Effector CD8-positive, alpha-beta T cell (primary cell): ENCODE measurements around the gene RAB38.

Experiments used
- DNase-seq: peaks from one replicate; lab custom pipeline; 2025; lab: John Stamatoyannopoulos, UW

Gene RAB38

GRCh38 chr11:88169881-88170280, 5.4 kb downstream of the RAB38 start:
- no peak for DNase-seq

- DNase-seq: no peak
Measured at GRCh38 chr11:88169471-88169870, 5.8 kb downstream of the RAB38 start.

GRCh38 chr11:88167853-88168252, 7.4 kb downstream of the RAB38 start:
- no peak for DNase-seq

- no peak for DNase-seq
Measured at GRCh38 chr11:88164806-88165585, 10.2 kb downstream of the RAB38 start.

- no peak for DNase-seq
Measured at GRCh38 chr11:88164320-88164719, 10.9 kb downstream of the RAB38 start.

DNA sequence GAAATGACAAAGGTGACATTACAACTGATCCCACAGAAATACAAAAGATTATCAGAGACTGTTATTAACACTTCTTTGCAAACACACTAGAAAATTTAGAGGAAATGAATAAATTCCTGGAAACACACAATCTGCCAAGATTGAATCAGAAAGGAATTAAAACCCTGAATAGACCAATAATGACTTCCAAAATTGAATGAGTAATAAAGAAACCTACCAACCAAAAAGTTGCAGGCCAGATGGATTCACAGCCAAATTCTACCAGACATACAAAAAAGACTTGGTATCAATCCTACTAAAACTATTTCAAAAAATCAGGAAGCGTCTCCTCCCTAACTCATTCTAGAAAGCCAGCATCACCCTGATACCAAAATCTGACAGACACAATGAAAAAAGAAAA, 17.2 kb downstream of the RAB38 start:
- no peak for DNase-seq

GRCh38 chr11:88157370-88157769, 17.9 kb downstream of the RAB38 start:
- no peak for DNase-seq

DNA sequence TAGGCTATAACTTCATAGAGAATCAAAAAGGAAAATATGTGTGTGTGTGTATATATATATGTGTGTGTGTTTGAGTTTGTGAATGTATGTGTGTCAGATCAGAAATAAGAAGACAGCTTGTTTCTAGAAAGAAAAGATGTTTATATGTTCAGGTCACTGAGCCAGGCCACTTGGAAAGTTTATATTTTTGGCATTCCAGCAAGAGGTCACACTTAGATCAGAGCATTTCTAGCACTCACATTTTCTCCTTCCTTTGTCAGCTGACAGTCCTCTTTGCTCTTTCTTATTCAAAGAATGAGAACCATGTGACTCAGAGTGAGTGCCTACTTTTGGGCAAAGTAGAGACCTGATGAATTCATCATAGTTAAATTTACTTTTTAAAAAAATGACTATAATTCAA, 22.9 kb downstream of the RAB38 start:
- DNase-seq: no peak

DNA sequence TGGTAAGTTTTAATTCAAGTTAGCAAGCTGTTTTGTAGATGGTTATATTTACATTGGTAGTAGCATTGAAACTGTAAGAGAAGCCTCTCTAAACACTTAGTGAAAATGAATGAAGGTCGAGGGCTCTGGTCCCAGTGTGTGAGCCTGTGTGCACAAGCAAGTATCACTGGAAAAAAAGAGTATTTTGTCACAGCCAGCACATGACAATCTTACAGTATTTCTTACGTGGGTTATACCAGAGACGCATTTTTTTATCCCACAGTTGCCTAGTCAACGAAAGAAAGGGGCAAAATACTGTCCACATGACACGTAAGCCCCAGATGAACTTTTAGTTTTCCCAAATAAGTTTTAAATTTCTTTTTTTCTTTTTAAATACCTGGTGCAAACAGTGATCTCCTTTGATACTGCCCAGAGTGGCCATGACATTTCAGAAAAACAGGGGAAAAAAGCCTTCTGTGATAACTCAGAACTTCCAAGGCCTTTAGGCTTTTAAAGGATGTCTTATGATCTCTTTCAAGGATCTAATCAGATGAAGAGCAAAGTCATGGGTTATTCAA, 23.5 kb downstream of the RAB38 start:
- DNase-seq: no peak

DNA sequence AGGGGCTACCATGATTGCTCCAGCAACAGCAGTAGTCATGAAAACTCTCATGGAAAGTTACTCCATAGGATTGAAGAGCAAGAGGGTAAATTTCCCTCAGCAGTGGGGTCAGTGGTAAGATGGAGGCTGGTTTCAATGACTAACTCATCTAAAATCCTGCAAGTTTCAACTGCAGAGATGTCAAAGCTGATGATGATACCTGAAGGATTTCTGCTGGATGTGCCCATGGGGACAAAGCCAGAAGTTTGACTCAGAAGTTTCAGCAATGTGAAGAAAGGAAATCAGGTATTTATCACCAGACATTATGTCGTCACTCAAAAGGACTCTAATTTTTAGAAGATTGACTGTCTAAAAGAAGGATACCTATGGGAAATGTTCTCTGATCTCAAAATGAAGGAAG, 29.1 kb downstream of the RAB38 start:
- no peak for DNase-seq

DNA sequence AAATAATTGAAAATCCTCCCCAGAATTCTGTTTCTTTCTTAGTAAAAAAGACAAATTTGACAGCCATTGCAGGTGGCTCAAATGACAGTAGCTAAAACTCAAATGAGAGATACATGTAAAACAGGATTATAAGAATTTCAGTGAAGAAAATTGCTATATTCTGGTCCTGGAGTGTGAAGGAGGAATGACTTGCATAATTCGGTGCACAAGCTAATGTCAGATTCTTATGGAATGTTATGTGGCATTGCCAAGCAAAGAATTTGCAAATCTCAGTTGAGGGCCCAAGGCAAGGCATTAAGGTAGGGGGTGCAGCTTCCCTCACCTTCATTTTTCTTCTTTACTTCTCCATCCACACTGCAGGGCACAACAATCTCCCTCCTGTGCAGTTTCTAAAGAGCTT, 35.4 kb downstream of the RAB38 start:
- DNase-seq: no peak

DNA sequence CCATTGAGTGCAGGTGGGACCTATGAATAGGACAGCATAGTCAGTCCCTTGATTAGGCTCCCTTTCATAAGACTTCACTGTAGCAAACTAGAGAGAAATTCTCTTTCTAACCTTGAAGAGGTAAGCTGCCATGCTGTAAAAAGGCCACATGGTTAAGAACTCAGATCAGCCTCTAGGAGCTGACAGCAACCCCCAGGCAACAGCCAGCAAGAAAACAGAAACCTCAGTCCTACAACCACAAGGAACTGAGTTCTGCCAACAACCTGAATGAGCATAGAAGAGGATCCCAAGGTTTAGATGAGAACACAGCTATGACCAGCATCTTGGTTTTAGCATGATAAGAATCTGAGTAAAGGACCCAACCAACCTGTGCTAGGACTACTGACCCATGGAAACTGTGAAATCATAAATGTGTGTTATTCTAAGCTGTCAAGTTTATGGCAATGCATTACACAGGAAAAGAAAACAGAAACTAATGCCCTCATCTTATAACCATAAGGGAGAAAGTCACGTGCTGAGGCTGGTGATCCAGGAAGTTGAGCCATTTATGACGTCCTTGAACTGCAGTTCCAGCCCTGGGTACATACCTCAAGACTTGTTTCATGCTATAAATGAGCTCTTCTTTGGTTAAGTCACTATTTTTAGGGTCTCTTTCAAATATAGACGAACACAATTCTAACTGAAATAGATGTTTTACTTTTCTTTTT, 43.3 kb downstream of the RAB38 start:
- no peak for DNase-seq

DNA sequence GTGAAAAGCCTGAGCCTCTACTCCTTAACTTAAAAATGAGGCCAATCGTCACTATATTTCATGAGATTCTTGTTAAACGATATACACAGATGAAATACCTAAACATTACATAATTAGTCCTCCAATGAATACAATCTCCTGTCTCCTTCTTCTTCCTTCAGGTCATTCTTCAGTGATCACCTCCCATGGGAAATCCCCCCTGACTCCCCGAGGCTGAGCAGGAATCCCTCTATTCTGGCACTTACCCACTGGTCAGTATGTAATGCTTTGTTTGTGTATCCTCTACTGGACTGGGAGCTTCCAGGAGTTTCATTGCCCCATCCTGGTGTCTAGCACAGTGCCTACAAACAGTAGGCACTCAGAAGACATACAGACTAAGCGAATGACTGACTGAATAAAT, 52.3 kb downstream of the RAB38 start:
- no peak for DNase-seq

- DNase-seq: no peak
Measured at GRCh38 chr11:88119561-88119960, 55.7 kb downstream of the RAB38 start.

- no peak for DNase-seq
Measured at GRCh38 chr11:88117281-88117858, 57.9 kb downstream of the RAB38 start.

GRCh38 chr11:88115828-88116755, 59.2 kb downstream of the RAB38 start:
- no peak for DNase-seq

- no peak for DNase-seq
Measured at GRCh38 chr11:88114486-88115045, 60.7 kb downstream of the RAB38 start.

DNA sequence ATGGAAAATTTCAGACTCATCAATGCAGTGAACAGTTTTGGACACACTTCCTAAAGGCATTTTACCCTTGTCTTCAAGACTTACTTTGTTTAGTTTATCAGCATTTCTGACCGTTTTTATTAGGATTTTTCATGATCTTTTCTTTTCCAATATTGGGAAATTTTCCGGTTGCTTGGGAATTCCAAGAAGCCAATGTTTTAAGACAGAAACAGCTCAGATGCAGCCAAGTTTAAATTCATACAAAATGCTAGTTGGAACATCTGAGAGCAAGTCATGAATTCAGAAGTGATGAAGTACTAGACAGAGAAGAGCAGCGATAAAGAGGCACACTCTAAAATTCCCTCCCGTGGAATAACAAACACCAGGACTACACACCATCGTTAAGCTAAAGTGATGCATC, 68.6 kb downstream of the RAB38 start:
- no peak for DNase-seq

GRCh38 chr11:88105951-88106350, 69.3 kb downstream of the RAB38 start:
- DNase-seq: no peak

DNA sequence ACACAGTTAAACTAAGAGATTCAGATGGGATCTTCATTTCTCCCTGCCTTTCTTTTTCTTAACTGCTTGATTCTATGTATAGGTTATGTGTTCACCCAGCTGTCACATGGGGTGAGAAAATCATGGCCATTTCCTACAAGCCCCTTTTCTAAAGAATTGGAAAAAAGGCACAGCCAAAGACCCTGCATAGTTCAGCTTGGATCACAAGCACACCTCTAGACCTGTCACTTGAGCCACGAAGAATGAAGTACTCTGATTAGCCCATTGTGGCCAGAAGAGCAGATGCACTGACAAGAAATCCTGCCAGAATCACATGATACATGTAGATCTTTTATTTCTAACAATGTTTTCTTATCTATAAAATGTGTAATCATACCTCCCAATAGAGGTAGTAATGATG, 69.7 kb downstream of the RAB38 start:
- no peak for DNase-seq

DNA sequence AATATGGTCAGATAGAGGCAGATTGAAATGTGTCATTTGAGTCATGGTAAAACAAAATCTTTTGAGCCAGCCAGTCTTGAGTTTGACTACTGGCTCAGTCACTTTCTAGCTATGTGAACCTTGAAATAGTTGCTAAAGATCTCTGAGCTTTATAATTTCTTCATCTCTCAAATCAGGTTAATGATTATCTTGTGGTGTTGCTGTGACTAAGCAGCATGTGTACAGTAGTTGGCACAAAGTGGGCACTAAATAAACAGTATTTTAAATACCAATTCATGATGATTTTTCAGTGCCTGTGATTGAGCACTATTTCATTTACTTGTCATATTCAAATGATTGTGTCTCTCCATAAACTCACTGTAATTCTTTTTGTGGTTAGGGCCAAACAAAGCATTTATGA, 70.8 kb downstream of the RAB38 start:
- DNase-seq: no peak
